K562 (cell line): ENCODE measurements around the gene DCAF10.

Experiments
- ATF7 ChIP-seq: fragments of 450-650 bp; IDR thresholded peaks from 2 replicates; pipeline ENCODE4 v1.7.1; 2014; ENCODE audit warnings: mild to moderate bottlenecking, moderate library complexity
- CREM ChIP-seq: IDR thresholded peaks from 2 replicates; pipeline ENCODE4 v1.6.1; 2014; ENCODE audit warnings: antibody characterized with exemption, low read depth
- EZH2 ChIP-seq: IDR thresholded peaks from 2 replicates; pipeline ENCODE4 v1.6.1; 2012; ENCODE audit warnings: low read depth, mild to moderate bottlenecking, inconsistent platforms, low read length, borderline replicate concordance
- PTBP1 ChIP-seq: fragments of 200-400 bp; formaldehyde crosslinking; IDR thresholded peaks from 2 replicates; pipeline ENCODE4 v1.6.1; 2017; ENCODE audit warnings: low read depth, low read length
- TSC22D4 ChIP-seq: fragments of 450-650 bp; IDR thresholded peaks from 2 replicates; pipeline ENCODE4 v1.6.1; 2016; ENCODE audit warnings: missing genetic modification characterization, missing biosample characterization, control low read depth
- TF ChIP-seq, protein P1 (sequence below), 3 experiments: IDR thresholded peaks in 2 of 3; conservative IDR thresholded peaks in 1 of 3; 2 replicates each; pipeline ENCODE4 v1.5.1; 2011 to 2012; ENCODE audit warnings: low read length in 3 of 3, mild to moderate bottlenecking in 3 of 3, control low read depth in 2 of 3, improper control_type of control experiment in 1 of 3, inconsistent platforms in 1 of 3, low read depth in 1 of 3, mixed read lengths in 1 of 3, moderate library complexity in 1 of 3; ENCODE audit not compliant: insufficient read depth in 2 of 3
- TF ChIP-seq, protein P2 (sequence below): sonication (generic); formaldehyde crosslinking; IDR thresholded peaks from 2 replicates; pipeline ENCODE4 v1.8.0; 2022; ENCODE audit warnings: mild to moderate bottlenecking, missing genetic modification reagents
- TF ChIP-seq, protein P3 (sequence below): sonication (generic); formaldehyde crosslinking; IDR thresholded peaks from 2 replicates; pipeline ENCODE4 v1.8.1; 2022; ENCODE audit warnings: missing genetic modification reagents
- TF ChIP-seq, protein P4 (sequence below): fragments of 250-450 bp; sonication (Bioruptor Pico); IDR thresholded peaks from 2 replicates; pipeline ENCODE4 v1.4.0; 2020; ENCODE audit warnings: mild to moderate bottlenecking, moderate library complexity
- TF ChIP-seq, protein P5 (sequence below): fragments of 250-450 bp; sonication (Bioruptor Pico); IDR thresholded peaks from 2 replicates; pipeline ENCODE4 v1.5.1; 2021; ENCODE audit warnings: mild to moderate bottlenecking
- TF ChIP-seq, protein P6 (sequence below): sonication (generic); formaldehyde crosslinking; IDR thresholded peaks from 2 replicates; pipeline ENCODE4 v1.8.1; 2023; ENCODE audit warnings: mild to moderate bottlenecking, missing genetic modification reagents
- TF ChIP-seq, protein P7 (sequence below): fragments of 450-650 bp; IDR thresholded peaks from 2 replicates; pipeline ENCODE4 v1.6.1; 2018; ENCODE audit warnings: mild to moderate bottlenecking, low read depth; ENCODE audit not compliant: partially characterized antibody
- TF ChIP-seq, protein P8 (sequence below), 2 experiments: IDR thresholded peaks; 2 replicates each; pipeline ENCODE4 v1.6.1; 2011; ENCODE audit warnings: borderline replicate concordance in 1 of 2, control low read depth in 1 of 2, low read depth in 1 of 2, low read length in 1 of 2, mild to moderate bottlenecking in 1 of 2, mixed read lengths in 1 of 2, moderate library complexity in 1 of 2; ENCODE audit not compliant: insufficient read depth in 1 of 2, insufficient read length in 1 of 2, poor library complexity in 1 of 2, severe bottlenecking in 1 of 2; ENCODE audit errors: extremely low read depth in 1 of 2

DNA sequence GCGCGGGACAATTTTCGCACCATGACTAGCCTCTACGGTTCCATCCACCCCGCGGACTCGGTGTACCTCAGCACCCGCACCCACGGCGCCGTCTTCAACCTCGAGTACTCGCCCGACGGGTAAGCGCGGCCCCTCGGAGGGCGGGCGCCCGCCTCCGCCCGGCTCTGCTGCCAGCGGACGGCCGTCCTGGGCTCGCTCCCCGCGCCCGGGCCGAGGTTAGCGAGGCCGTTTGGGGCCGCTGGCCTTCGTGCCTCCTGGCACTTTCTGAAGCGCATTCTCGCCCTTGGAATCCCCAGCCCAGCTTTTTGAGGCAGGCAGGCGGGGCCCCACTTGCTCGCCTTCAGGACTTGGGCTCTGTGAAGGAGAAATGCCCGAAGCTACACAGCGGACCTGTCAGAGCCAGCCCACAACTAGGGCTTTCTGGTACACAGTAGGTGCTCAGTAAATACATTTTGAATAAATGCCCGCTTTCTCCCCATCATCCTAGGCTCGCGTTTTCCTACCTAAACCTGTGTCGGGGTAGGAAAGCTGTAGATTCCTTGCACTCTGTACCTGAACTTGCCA lies 772 bp downstream of the DCAF10 start:
- TF ChIP-seq, protein P1, sequence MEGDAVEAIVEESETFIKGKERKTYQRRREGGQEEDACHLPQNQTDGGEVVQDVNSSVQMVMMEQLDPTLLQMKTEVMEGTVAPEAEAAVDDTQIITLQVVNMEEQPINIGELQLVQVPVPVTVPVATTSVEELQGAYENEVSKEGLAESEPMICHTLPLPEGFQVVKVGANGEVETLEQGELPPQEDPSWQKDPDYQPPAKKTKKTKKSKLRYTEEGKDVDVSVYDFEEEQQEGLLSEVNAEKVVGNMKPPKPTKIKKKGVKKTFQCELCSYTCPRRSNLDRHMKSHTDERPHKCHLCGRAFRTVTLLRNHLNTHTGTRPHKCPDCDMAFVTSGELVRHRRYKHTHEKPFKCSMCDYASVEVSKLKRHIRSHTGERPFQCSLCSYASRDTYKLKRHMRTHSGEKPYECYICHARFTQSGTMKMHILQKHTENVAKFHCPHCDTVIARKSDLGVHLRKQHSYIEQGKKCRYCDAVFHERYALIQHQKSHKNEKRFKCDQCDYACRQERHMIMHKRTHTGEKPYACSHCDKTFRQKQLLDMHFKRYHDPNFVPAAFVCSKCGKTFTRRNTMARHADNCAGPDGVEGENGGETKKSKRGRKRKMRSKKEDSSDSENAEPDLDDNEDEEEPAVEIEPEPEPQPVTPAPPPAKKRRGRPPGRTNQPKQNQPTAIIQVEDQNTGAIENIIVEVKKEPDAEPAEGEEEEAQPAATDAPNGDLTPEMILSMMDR (IDR thresholded peaks at IDR 0.05 in 2 of 3, conservative IDR thresholded peaks at IDR 0.05 in 1 of 3; ENCODE audit: insufficient read depth in 2 of 3, low read depth in 1 of 3, low read length in 3 of 3), result no peak
- TF ChIP-seq CREM (0 out of 2 replicates have a peak, but pooled peaks have one; percentile 3), ATF7 (no peak), TSC22D4 (tag) (no peak), EZH2 (no peak), PTBP1 (no peak)
- TF ChIP-seq, protein P2, sequence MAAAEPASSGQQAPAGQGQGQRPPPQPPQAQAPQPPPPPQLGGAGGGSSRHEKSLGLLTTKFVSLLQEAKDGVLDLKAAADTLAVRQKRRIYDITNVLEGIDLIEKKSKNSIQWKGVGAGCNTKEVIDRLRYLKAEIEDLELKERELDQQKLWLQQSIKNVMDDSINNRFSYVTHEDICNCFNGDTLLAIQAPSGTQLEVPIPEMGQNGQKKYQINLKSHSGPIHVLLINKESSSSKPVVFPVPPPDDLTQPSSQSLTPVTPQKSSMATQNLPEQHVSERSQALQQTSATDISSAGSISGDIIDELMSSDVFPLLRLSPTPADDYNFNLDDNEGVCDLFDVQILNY (CRISPR knock-in tag), result no peak
- TF ChIP-seq, protein P3, sequence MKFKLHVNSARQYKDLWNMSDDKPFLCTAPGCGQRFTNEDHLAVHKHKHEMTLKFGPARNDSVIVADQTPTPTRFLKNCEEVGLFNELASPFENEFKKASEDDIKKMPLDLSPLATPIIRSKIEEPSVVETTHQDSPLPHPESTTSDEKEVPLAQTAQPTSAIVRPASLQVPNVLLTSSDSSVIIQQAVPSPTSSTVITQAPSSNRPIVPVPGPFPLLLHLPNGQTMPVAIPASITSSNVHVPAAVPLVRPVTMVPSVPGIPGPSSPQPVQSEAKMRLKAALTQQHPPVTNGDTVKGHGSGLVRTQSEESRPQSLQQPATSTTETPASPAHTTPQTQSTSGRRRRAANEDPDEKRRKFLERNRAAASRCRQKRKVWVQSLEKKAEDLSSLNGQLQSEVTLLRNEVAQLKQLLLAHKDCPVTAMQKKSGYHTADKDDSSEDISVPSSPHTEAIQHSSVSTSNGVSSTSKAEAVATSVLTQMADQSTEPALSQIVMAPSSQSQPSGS (CRISPR knock-in tag), result no peak
- TF ChIP-seq, protein P4, sequence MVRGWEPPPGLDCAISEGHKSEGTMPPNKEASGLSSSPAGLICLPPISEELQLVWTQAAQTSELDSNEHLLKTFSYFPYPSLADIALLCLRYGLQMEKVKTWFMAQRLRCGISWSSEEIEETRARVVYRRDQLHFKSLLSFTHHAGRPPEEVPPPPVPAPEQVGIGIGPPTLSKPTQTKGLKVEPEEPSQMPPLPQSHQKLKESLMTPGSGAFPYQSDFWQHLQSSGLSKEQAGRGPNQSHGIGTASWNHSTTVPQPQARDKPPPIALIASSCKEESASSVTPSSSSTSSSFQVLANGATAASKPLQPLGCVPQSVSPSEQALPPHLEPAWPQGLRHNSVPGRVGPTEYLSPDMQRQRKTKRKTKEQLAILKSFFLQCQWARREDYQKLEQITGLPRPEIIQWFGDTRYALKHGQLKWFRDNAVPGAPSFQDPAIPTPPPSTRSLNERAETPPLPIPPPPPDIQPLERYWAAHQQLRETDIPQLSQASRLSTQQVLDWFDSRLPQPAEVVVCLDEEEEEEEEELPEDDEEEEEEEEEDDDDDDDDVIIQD (CRISPR knock-in tag), result no peak
- TF ChIP-seq, protein P5, sequence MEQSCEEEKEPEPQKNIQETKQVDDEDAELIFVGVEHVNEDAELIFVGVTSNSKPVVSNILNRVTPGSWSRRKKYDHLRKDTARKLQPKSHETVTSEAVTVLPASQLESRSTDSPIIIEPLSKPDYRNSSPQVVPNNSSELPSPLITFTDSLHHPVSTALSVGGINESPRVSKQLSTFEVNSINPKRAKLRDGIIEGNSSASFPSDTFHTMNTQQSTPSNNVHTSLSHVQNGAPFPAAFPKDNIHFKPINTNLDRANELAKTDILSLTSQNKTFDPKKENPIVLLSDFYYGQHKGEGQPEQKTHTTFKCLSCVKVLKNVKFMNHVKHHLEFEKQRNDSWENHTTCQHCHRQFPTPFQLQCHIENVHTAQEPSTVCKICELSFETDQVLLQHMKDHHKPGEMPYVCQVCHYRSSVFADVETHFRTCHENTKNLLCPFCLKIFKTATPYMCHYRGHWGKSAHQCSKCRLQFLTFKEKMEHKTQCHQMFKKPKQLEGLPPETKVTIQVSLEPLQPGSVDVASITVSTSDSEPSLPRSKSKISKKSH, result no peak
- TF ChIP-seq, protein P6, sequence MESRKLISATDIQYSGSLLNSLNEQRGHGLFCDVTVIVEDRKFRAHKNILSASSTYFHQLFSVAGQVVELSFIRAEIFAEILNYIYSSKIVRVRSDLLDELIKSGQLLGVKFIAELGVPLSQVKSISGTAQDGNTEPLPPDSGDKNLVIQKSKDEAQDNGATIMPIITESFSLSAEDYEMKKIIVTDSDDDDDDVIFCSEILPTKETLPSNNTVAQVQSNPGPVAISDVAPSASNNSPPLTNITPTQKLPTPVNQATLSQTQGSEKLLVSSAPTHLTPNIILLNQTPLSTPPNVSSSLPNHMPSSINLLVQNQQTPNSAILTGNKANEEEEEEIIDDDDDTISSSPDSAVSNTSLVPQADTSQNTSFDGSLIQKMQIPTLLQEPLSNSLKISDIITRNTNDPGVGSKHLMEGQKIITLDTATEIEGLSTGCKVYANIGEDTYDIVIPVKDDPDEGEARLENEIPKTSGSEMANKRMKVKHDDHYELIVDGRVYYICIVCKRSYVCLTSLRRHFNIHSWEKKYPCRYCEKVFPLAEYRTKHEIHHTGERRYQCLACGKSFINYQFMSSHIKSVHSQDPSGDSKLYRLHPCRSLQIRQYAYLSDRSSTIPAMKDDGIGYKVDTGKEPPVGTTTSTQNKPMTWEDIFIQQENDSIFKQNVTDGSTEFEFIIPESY (CRISPR knock-in tag), result no peak
- TF ChIP-seq, protein P7, sequence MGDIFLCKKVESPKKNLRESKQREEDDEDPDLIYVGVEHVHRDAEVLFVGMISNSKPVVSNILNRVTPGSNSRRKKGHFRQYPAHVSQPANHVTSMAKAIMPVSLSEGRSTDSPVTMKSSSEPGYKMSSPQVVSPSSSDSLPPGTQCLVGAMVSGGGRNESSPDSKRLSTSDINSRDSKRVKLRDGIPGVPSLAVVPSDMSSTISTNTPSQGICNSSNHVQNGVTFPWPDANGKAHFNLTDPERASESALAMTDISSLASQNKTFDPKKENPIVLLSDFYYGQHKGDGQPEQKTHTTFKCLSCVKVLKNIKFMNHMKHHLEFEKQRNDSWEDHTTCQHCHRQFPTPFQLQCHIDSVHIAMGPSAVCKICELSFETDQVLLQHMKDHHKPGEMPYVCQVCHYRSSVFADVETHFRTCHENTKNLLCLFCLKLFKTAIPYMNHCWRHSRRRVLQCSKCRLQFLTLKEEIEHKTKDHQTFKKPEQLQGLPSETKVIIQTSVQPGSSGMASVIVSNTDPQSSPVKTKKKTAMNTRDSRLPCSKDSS, result no peak
- TF ChIP-seq, protein P8, sequence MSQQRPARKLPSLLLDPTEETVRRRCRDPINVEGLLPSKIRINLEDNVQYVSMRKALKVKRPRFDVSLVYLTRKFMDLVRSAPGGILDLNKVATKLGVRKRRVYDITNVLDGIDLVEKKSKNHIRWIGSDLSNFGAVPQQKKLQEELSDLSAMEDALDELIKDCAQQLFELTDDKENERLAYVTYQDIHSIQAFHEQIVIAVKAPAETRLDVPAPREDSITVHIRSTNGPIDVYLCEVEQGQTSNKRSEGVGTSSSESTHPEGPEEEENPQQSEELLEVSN (IDR thresholded peaks at IDR 0.05; ENCODE audit: borderline replicate concordance in 1 of 2, extremely low read depth in 1 of 2, insufficient read depth in 1 of 2, insufficient read length in 1 of 2, low read depth in 1 of 2, low read length in 1 of 2, poor library complexity in 1 of 2, severe bottlenecking in 1 of 2), result no peak
